Activated CD4-positive, alpha-beta T cell treated with anti-CD3 and anti-CD28 coated beads, Interleukin-2, amount 10 ng/mL, durations not matched to agents 7 days and 5 days (primary cell): ENCODE data around the gene SPSB1. TPM values are rescaled to one million over a fixed set of nuclear protein-coding genes. Genes with fewer than 3 reads are reported as not detected.
A peak's percentile ranks its signal among the peaks of the same experiment; 100 is the strongest.

ENCODE experiments used
- CTCF ChIA-PET: fragments of 350-600 bp; sonication (Branson Sonifier 250); formaldehyde crosslinking; loops from one replicate; lab custom pipeline; 2021; ENCODE audit warnings: antibody characterized with exemption; lab: Charles Lee
- POLR2A ChIA-PET: fragments of 350-600 bp; sonication (Branson Sonifier 250); formaldehyde crosslinking; loops from one replicate; lab custom pipeline; 2021; ENCODE audit warnings: antibody characterized with exemption; lab: Charles Lee
- DNase-seq: peaks from one replicate; pipeline ENCODE4 v3.0.0-alpha.2; 2020
- H3K27ac Mint-ChIP-seq: one replicate; pipeline ENCODE4 v1.8.0; 2021; ENCODE audit warnings: mild to moderate bottlenecking, moderate library complexity, mixed read lengths
- H3K27me3 Mint-ChIP-seq: one replicate; pipeline ENCODE4 v1.8.0; 2021; ENCODE audit warnings: mixed read lengths
- H3K36me3 Mint-ChIP-seq: one replicate; pipeline ENCODE4 v1.8.0; 2021; ENCODE audit warnings: low read depth, mixed read lengths
- H3K4me1 Mint-ChIP-seq: one replicate; pipeline ENCODE4 v1.8.0; 2021; ENCODE audit warnings: mixed read lengths
- H3K4me3 Mint-ChIP-seq: one replicate; pipeline ENCODE4 v1.8.0; 2021; ENCODE audit warnings: mild to moderate bottlenecking, moderate library complexity, mixed read lengths
- H3K9me3 Mint-ChIP-seq: one replicate; pipeline ENCODE4 v1.8.0; 2021; ENCODE audit warnings: mixed read lengths
- total RNA-seq, 2 experiments: library from RNA; stranded (reverse); gene quantifications; one replicate each; pipeline ENCODE4 v1.2.3, GENCODE V29; 2021

SPSB1 gene
- total RNA-seq, 2 experiments from 2014 or later: 4.8 to 6.6 TPM

GRCh38 chr1:9363061-9363471 lies 70.4 kb downstream of the SPSB1 start:
- Mint-ChIP-seq H3K4me1 (peaks cover 4% of the 10 kb centered on the region), H3K27me3 (no peaks in the 10 kb centered on the region), H3K27ac (no peak overlapping the region), H3K4me3 (no peak overlapping the region), H3K9me3 (no peaks in the 10 kb centered on the region), H3K36me3 (no peaks in the 10 kb centered on the region)
- no peak for DNase-seq
- ChIA-PET CTCF (interaction anchor here (0.6 to 0.7 kb wide), 3 partner anchors 25 to 1434 kb away, joined by 3 to 6 read pairs (median 5); partner anchors contain the start of gene CASZ1), POLR2A (no interaction called here)

DNA sequence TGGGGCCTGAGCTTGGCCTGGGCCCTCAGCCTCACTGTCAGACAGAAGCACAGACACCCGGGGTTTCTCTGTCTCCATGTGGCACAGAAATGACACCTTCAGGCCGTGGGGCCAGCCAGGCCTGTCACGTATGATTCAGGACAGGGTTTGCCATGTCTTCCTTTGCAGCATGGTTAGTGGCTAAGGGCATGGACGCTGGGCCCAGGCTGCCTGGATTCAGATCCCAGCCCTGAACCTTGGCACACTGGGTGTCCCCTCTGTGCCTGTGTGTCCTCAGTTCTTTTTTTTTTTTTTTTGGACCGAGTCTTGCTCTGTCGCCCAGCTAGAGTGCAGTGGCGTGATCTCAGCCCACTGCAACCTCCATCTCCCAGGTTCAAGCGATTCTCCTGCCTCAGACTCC lies 73.6 kb downstream of the SPSB1 start:
- Mint-ChIP-seq H3K9me3 (no peaks in the 10 kb centered on the region), H3K4me3 (no peak overlapping the region), H3K27ac (no peak overlapping the region), H3K36me3 (no peaks in the 10 kb centered on the region), H3K27me3 (no peaks in the 10 kb centered on the region), H3K4me1 (peaks cover 9% of the 10 kb centered on the region)
- POLR2A ChIA-PET: no interaction called here
- CTCF ChIA-PET: no interaction called here
- no peak for DNase-seq

DNA sequence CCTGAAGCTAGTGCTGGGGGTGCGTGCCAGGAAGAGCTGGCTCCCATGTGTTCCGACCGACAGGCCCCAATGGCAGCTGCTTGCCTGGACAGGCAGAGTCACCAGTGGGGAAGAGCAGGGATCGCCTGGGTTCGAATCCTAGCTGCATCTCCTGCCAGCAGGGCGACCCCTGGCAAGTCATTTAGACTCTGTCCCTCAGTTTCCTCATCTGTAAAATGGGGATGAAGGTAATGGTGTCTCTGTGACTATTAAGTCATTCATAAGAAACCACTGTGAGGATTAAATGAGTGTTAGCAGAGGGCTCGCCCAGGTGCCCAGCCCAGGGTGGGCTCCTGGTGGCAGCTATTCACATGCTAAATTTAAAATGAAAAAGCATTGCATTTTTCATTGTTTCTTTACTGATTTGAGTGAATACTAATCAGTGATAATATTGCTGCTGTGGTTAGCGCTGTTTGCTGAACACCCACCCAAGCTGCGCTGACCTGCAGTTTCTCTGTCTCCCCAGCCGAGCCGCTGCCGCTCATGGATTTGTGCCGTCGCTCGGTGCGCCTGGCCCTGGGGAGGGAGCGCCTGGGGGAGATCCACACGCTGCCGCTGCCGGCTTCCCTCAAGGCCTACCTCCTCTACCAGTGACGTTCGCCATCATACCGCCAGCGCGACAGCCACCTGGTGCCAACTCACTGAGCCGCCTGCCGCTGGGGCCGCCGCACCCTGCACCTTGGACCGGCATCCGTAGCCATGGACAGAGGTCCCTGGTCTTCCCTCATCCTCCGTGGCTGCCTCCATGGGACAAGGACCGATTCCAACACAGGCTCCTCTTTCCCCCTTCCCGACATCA lies 74.5 kb downstream of the SPSB1 start:
- H3K27me3 Mint-ChIP-seq: no peaks in the 10 kb centered on the region
- no peak overlapping the region for H3K27ac Mint-ChIP-seq
- no peaks in the 10 kb centered on the region for H3K36me3 Mint-ChIP-seq
- POLR2A ChIA-PET: no interaction called here
- DNase-seq: no peak
- H3K4me1 Mint-ChIP-seq: peaks cover 9% of the 10 kb centered on the region
- CTCF ChIA-PET: no interaction called here
- no peaks in the 10 kb centered on the region for H3K9me3 Mint-ChIP-seq
- no peak overlapping the region for H3K4me3 Mint-ChIP-seq

DNA sequence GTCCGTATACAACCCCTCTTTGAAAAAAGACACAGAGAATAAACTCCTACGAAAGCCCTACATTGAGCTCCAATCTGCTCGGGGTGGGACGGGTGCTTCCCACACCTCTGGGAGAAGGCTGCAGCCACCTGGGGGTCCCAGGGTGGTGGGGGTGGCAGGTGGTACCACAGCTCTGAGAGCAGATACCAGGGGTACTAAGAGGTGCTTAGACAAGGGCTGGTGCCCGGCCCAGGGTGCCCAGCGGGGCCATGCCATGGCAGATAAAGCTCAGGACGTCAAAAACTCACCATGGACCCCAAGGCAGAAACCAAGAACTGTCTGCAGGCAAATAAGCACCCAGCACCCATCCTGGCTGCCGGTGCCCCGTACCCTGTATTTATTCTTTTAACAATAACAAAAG lies 75.1 kb downstream of the SPSB1 start:
- ChIA-PET POLR2A (no interaction called here), CTCF (no interaction called here)
- Mint-ChIP-seq H3K27ac (no peak overlapping the region), H3K36me3 (no peaks in the 10 kb centered on the region), H3K4me3 (no peak overlapping the region), H3K4me1 (peaks cover 9% of the 10 kb centered on the region), H3K9me3 (no peaks in the 10 kb centered on the region), H3K27me3 (no peaks in the 10 kb centered on the region)
- DNase-seq: no peak

GRCh38 chr1:9368356-9368755 lies 75.7 kb downstream of the SPSB1 start:
- POLR2A ChIA-PET: no interaction called here
- H3K4me1 Mint-ChIP-seq: peaks cover 9% of the 10 kb centered on the region
- H3K27me3 Mint-ChIP-seq: no peaks in the 10 kb centered on the region
- H3K4me3 Mint-ChIP-seq: no peak overlapping the region
- CTCF ChIA-PET: no interaction called here
- no peak overlapping the region for H3K27ac Mint-ChIP-seq
- H3K9me3 Mint-ChIP-seq: no peaks in the 10 kb centered on the region
- no peaks in the 10 kb centered on the region for H3K36me3 Mint-ChIP-seq
- peak; percentile 16 for DNase-seq

DNA sequence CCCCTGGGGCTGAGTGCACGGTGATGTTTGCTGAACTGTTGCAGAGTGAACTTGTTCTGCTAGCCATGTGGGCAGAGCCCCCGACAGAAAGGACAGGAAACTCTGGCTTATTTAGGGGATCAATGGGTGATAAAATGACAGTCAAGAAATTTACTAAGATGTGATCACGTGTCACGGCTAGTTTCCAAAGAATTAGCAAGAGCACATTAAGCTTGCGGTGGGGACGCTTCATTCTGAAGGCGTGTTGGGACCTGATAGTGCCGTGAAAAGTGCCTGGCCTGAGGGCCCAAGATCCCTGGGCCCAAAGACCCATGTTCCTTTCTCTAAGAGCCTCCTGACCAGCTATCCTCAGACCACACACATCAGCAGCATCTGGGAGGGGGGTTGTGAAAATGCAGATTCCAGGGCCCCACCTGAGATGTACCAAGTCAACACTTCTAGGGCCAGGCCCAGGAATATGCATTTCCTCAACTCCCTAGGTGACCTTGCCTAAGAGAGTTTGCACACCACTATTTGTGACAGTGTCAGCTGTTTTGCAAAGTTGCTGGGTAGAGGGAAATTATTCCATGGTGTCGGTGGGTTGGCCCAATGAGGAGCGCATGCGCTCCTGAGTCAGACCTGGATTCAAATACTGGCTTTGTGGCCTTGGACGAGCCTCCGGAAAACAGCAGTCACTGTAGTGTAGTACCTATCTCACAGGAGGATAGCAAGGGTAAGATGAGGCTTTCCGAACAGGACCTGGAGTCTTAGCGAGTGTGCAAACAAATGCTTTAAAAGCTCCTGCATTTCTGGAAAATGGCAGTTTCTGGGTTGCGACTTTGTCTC lies 77.5 kb downstream of the SPSB1 start:
- H3K27me3 Mint-ChIP-seq: no peaks in the 10 kb centered on the region
- no peak overlapping the region for H3K27ac Mint-ChIP-seq
- DNase-seq: no peak
- no peak overlapping the region for H3K4me3 Mint-ChIP-seq
- ChIA-PET POLR2A (no interaction called here), CTCF (no interaction called here)
- peaks cover 9% of the 10 kb centered on the region for H3K4me1 Mint-ChIP-seq
- H3K36me3 Mint-ChIP-seq: no peaks in the 10 kb centered on the region
- H3K9me3 Mint-ChIP-seq: no peaks in the 10 kb centered on the region

DNA sequence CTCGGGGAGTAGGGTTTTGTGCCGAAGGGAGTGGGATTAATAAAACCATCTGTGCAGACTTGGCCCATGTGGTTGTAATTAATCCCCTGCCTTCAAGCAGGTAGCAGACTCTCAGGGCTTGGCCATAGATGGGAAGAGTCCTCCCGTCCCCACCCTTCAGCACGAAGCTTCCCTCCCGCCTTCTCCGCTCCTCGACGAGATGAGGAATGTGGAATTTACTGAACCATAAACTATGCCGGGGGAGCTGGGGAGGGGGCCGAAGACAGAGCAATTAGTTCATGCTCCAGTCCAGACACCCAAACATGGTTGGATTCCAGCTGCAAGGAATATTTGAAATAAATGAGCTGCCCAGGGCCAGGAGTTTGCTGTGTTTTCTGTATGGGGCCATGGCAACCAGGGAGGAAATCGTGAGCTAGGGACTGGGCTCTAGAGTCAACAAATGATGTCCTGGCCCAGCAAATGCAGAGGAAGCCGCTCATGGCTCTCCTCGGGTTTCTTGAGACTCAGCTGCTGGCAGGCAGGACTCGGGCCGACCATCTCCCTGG lies 78.8 kb downstream of the SPSB1 start:
- H3K4me1 Mint-ChIP-seq: peaks cover 9% of the 10 kb centered on the region
- no peaks in the 10 kb centered on the region for H3K9me3 Mint-ChIP-seq
- H3K36me3 Mint-ChIP-seq: no peaks in the 10 kb centered on the region
- POLR2A ChIA-PET: no interaction called here
- no peaks in the 10 kb centered on the region for H3K27me3 Mint-ChIP-seq
- CTCF ChIA-PET: no interaction called here
- DNase-seq: no peak
- H3K27ac Mint-ChIP-seq: no peak overlapping the region
- no peak overlapping the region for H3K4me3 Mint-ChIP-seq

- no peak overlapping the region for H3K27ac Mint-ChIP-seq
- H3K4me1 Mint-ChIP-seq: peaks cover 9% of the 10 kb centered on the region
- no peak for DNase-seq
- no peak overlapping the region for H3K4me3 Mint-ChIP-seq
- ChIA-PET CTCF (interaction anchor here (1.0 kb wide), 2 partner anchors 13 to 36 kb away, joined by 3 read pairs; no protein-coding TSS in a partner anchor), POLR2A (no interaction called here)
- H3K9me3 Mint-ChIP-seq: no peaks in the 10 kb centered on the region
- H3K27me3 Mint-ChIP-seq: no peaks in the 10 kb centered on the region
- H3K36me3 Mint-ChIP-seq: no peaks in the 10 kb centered on the region
Measured at GRCh38 chr1:9371951-9372350, 79.3 kb downstream of the SPSB1 start.

GRCh38 chr1:9373619-9374018 lies 80.9 kb downstream of the SPSB1 start:
- DNase-seq: no peak
- H3K27me3 Mint-ChIP-seq: no peaks in the 10 kb centered on the region
- H3K4me1 Mint-ChIP-seq: no peaks in the 10 kb centered on the region
- no peak overlapping the region for H3K4me3 Mint-ChIP-seq
- H3K27ac Mint-ChIP-seq: no peak overlapping the region
- ChIA-PET CTCF (interaction anchor here (0.6 to 1.2 kb wide), 2 partner anchors 12 to 263 kb away, joined by 3 to 5 read pairs; no protein-coding TSS in a partner anchor), POLR2A (no interaction called here)
- no peaks in the 10 kb centered on the region for H3K9me3 Mint-ChIP-seq
- H3K36me3 Mint-ChIP-seq: no peaks in the 10 kb centered on the region

DNA sequence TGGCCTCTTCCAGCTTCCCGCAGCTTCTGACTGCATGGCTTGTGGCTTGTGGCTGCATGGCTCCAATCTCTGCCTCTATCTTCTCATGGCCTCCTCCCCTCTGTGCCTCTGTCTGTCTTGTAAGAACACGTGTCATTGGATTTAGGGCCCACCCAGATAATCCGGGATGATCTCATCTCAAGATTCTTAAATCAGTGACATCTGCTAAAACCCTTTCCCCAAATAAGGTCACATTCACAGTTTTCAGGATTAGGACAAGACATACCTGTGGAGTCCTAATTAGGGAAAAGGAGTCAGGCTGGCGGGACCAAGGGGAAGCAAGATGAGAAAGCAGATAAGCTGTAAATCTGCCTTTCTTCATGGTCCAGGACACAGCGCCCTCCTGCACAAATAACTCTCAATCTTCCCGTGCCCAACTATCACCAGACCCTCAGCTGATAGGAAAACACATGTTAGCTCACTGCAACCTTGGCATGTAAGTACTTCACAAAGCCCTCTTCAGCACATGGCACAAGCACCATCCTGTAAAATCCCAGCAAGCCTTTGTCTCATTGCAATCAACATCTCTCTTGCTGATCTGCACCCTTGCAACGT lies 82.2 kb downstream of the SPSB1 start:
- no peaks in the 10 kb centered on the region for H3K27me3 Mint-ChIP-seq
- no peak for DNase-seq
- POLR2A ChIA-PET: no interaction called here

GRCh38 chr1:9375912-9376311 lies 83.2 kb downstream of the SPSB1 start:
- Mint-ChIP-seq H3K4me1 (no peaks in the 10 kb centered on the region), H3K27ac (no peak overlapping the region), H3K27me3 (peaks cover 3% of the 10 kb centered on the region), H3K9me3 (no peaks in the 10 kb centered on the region), H3K36me3 (no peaks in the 10 kb centered on the region), H3K4me3 (no peak overlapping the region)
- POLR2A ChIA-PET: no interaction called here
- DNase-seq: no peak
- CTCF ChIA-PET: interaction anchor here (1.1 to 1.2 kb wide), 2 partner anchors 9 to 10 kb away, joined by 3 read pairs; no protein-coding TSS in a partner anchor

More for the DNA sequence above, 82.2 kb downstream of the SPSB1 start:
- H3K4me3 Mint-ChIP-seq: no peak overlapping the region
- H3K27ac Mint-ChIP-seq: no peak overlapping the region
- CTCF ChIA-PET: interaction anchor here (1.1 kb wide), 1 partner anchor 11 kb away, joined by 3 read pairs; no protein-coding TSS in a partner anchor
- H3K36me3 Mint-ChIP-seq: no peaks in the 10 kb centered on the region
- no peaks in the 10 kb centered on the region for H3K4me1 Mint-ChIP-seq
- no peaks in the 10 kb centered on the region for H3K9me3 Mint-ChIP-seq

- POLR2A ChIA-PET: no interaction called here
- no peak overlapping the region for H3K27ac Mint-ChIP-seq
- CTCF ChIA-PET: interaction anchor here (1.2 kb wide), 1 partner anchor 8 kb away, joined by 3 read pairs; no protein-coding TSS in a partner anchor
- DNase-seq: no peak
- no peaks in the 10 kb centered on the region for H3K4me1 Mint-ChIP-seq
- no peaks in the 10 kb centered on the region for H3K9me3 Mint-ChIP-seq
- H3K4me3 Mint-ChIP-seq: no peak overlapping the region
- peaks cover 3% of the 10 kb centered on the region for H3K27me3 Mint-ChIP-seq
- no peaks in the 10 kb centered on the region for H3K36me3 Mint-ChIP-seq
Measured at GRCh38 chr1:9376430-9376829, 83.7 kb downstream of the SPSB1 start.
